ENCODE results near the gene HLA-DPB1.

The HLA-DPB1 gene

GRCh38 chr6:33075568-33076405 lies at the start of gene HLA-DPB1:
HLA-DPB1 (plus strand) TSS chr6:33075990; CDS start chr6:33076042, 52 bp downstream.
- H3K27me3 ChIP-seq (replicated peaks; ENCODE audit: control insufficient read depth, insufficient read depth, low read length) = no peaks in the 10 kb centered on the region
- H3K9me3 ChIP-seq (ENCODE audit: control insufficient read depth, low read length) = no peaks in the 10 kb centered on the region
- peak; percentile 64 for DNase-seq (ENCODE audit: low read depth)

GRCh38 chr6:33028220-33028849 lies 47.5 kb upstream of the HLA-DPB1 start:
- Histone ChIP-seq H3K36me3 (ENCODE audit: control insufficient read depth, insufficient read depth, low read length, severe bottlenecking) (no peaks in the 10 kb centered on the region), H3K9ac (ENCODE audit: low read length) (no peak overlapping the region), H3K27me3 (replicated peaks; ENCODE audit: control insufficient read depth, insufficient read depth, low read length) (no peaks in the 10 kb centered on the region), H3K9me3 (ENCODE audit: control insufficient read depth, low read length) (no peaks in the 10 kb centered on the region), H3K4me1 (ENCODE audit: control insufficient read depth, insufficient read depth, low read length) (no peaks in the 10 kb centered on the region), H3K4me3 (ENCODE audit: low read length) (no peak overlapping the region)
- DNase-seq (ENCODE audit: low read depth) = no peak

More at GRCh38 chr6:33075568-33076405, at the start of gene HLA-DPB1:
- H3K4me1 ChIP-seq (ENCODE audit: control insufficient read depth, insufficient read depth, low read length) = peaks cover 6% of the 10 kb centered on the region
- no peak within 1 kb of the TSS for H3K4me3 ChIP-seq (ENCODE audit: low read length)
- no peak within 1 kb of the TSS for H3K9ac ChIP-seq (ENCODE audit: low read length)
- H3K36me3 ChIP-seq (ENCODE audit: control insufficient read depth, insufficient read depth, low read length, severe bottlenecking) = no peaks in the 10 kb centered on the region

- Histone ChIP-seq H3K36me3 (ENCODE audit: control insufficient read depth, insufficient read depth, low read length, severe bottlenecking) (no peaks in the 10 kb centered on the region), H3K4me3 (ENCODE audit: low read length) (no peak overlapping the region), H3K9ac (ENCODE audit: low read length) (no peak overlapping the region), H3K9me3 (ENCODE audit: control insufficient read depth, low read length) (peaks cover under 1% of the 10 kb centered on the region), H3K4me1 (ENCODE audit: control insufficient read depth, insufficient read depth, low read length) (no peaks in the 10 kb centered on the region), H3K27me3 (replicated peaks; ENCODE audit: control insufficient read depth, insufficient read depth, low read length) (no peaks in the 10 kb centered on the region)
- peak; percentile 7 for DNase-seq (ENCODE audit: low read depth)
These were observed 46.2 kb upstream of the HLA-DPB1 start for GRCh38 chr6:33029328-33030184.

- DNase-seq (ENCODE audit: low read depth) = no peak
- H3K36me3 ChIP-seq (ENCODE audit: control insufficient read depth, insufficient read depth, low read length, severe bottlenecking) = no peaks in the 10 kb centered on the region
- no peaks in the 10 kb centered on the region for H3K27me3 ChIP-seq (replicated peaks; ENCODE audit: control insufficient read depth, insufficient read depth, low read length)
- no peak overlapping the region for H3K4me3 ChIP-seq (ENCODE audit: low read length)
- H3K9ac ChIP-seq (ENCODE audit: low read length) = no peak overlapping the region
- H3K4me1 ChIP-seq (ENCODE audit: control insufficient read depth, insufficient read depth, low read length) = no peaks in the 10 kb centered on the region
- H3K9me3 ChIP-seq (ENCODE audit: control insufficient read depth, low read length) = peaks cover 7% of the 10 kb centered on the region
These were observed 45.5 kb upstream of the HLA-DPB1 start for GRCh38 chr6:33030245-33030644.

GRCh38 chr6:33034554-33034953 lies 41.2 kb upstream of the HLA-DPB1 start:
- peaks cover 8% of the 10 kb centered on the region for H3K4me1 ChIP-seq (ENCODE audit: control insufficient read depth, insufficient read depth, low read length)
- H3K36me3 ChIP-seq (ENCODE audit: control insufficient read depth, insufficient read depth, low read length, severe bottlenecking) = no peaks in the 10 kb centered on the region
- no peak overlapping the region for H3K4me3 ChIP-seq (ENCODE audit: low read length)
- no peak for DNase-seq (ENCODE audit: low read depth)
- no peak overlapping the region for H3K9ac ChIP-seq (ENCODE audit: low read length)
- no peaks in the 10 kb centered on the region for H3K27me3 ChIP-seq (replicated peaks; ENCODE audit: control insufficient read depth, insufficient read depth, low read length)
- H3K9me3 ChIP-seq (ENCODE audit: control insufficient read depth, low read length) = peaks cover 8% of the 10 kb centered on the region

- Histone ChIP-seq H3K27me3 (replicated peaks; ENCODE audit: control insufficient read depth, insufficient read depth, low read length) (no peaks in the 10 kb centered on the region), H3K4me1 (ENCODE audit: control insufficient read depth, insufficient read depth, low read length) (peaks cover 8% of the 10 kb centered on the region), H3K9ac (ENCODE audit: low read length) (no peak overlapping the region), H3K36me3 (ENCODE audit: control insufficient read depth, insufficient read depth, low read length, severe bottlenecking) (no peaks in the 10 kb centered on the region), H3K4me3 (ENCODE audit: low read length) (no peak overlapping the region), H3K9me3 (ENCODE audit: control insufficient read depth, low read length) (peaks cover 8% of the 10 kb centered on the region)
- DNase-seq (ENCODE audit: low read depth) = no peak
These were observed 39.3 kb upstream of the HLA-DPB1 start for GRCh38 chr6:33036535-33036934.

- no peak overlapping the region for H3K4me3 ChIP-seq (ENCODE audit: low read length)
- peaks cover 8% of the 10 kb centered on the region for H3K4me1 ChIP-seq (ENCODE audit: control insufficient read depth, insufficient read depth, low read length)
- no peaks in the 10 kb centered on the region for H3K27me3 ChIP-seq (replicated peaks; ENCODE audit: control insufficient read depth, insufficient read depth, low read length)
- H3K9me3 ChIP-seq (ENCODE audit: control insufficient read depth, low read length) = peaks cover 7% of the 10 kb centered on the region
- no peaks in the 10 kb centered on the region for H3K36me3 ChIP-seq (ENCODE audit: control insufficient read depth, insufficient read depth, low read length, severe bottlenecking)
- H3K9ac ChIP-seq (ENCODE audit: low read length) = no peak overlapping the region
- DNase-seq (ENCODE audit: low read depth) = no peak
These were observed 35.6 kb upstream of the HLA-DPB1 start for GRCh38 chr6:33040157-33040556.

GRCh38 chr6:33049323-33050013 lies 26.3 kb upstream of the HLA-DPB1 start:
- Histone ChIP-seq H3K4me3 (ENCODE audit: low read length) (no peak overlapping the region), H3K9me3 (ENCODE audit: control insufficient read depth, low read length) (no peaks in the 10 kb centered on the region), H3K36me3 (ENCODE audit: control insufficient read depth, insufficient read depth, low read length, severe bottlenecking) (no peaks in the 10 kb centered on the region), H3K4me1 (ENCODE audit: control insufficient read depth, insufficient read depth, low read length) (no peaks in the 10 kb centered on the region), H3K9ac (ENCODE audit: low read length) (no peak overlapping the region), H3K27me3 (replicated peaks; ENCODE audit: control insufficient read depth, insufficient read depth, low read length) (peaks cover 44% of the 10 kb centered on the region)
- no peak for DNase-seq (ENCODE audit: low read depth)

GRCh38 chr6:33050014-33050810 lies 25.6 kb upstream of the HLA-DPB1 start:
- no peaks in the 10 kb centered on the region for H3K9me3 ChIP-seq (ENCODE audit: control insufficient read depth, low read length)
- no peak for DNase-seq (ENCODE audit: low read depth)
- H3K27me3 ChIP-seq (replicated peaks; ENCODE audit: control insufficient read depth, insufficient read depth, low read length) = peaks cover 44% of the 10 kb centered on the region

GRCh38 chr6:33052627-33053026 lies 23.2 kb upstream of the HLA-DPB1 start:
- H3K4me3 ChIP-seq (ENCODE audit: low read length) = no peak overlapping the region
- H3K9ac ChIP-seq (ENCODE audit: low read length) = no peak overlapping the region
- DNase-seq (ENCODE audit: low read depth) = no peak
- no peaks in the 10 kb centered on the region for H3K9me3 ChIP-seq (ENCODE audit: control insufficient read depth, low read length)
- no peaks in the 10 kb centered on the region for H3K4me1 ChIP-seq (ENCODE audit: control insufficient read depth, insufficient read depth, low read length)
- H3K36me3 ChIP-seq (ENCODE audit: control insufficient read depth, insufficient read depth, low read length, severe bottlenecking) = no peaks in the 10 kb centered on the region
- H3K27me3 ChIP-seq (replicated peaks; ENCODE audit: control insufficient read depth, insufficient read depth, low read length) = peaks cover 47% of the 10 kb centered on the region

More at GRCh38 chr6:33050014-33050810, 25.6 kb upstream of the HLA-DPB1 start:
- Histone ChIP-seq H3K4me1 (ENCODE audit: control insufficient read depth, insufficient read depth, low read length) (no peaks in the 10 kb centered on the region), H3K36me3 (ENCODE audit: control insufficient read depth, insufficient read depth, low read length, severe bottlenecking) (no peaks in the 10 kb centered on the region), H3K9ac (ENCODE audit: low read length) (no peak overlapping the region), H3K4me3 (ENCODE audit: low read length) (no peak overlapping the region)
